ENCODE measurements around the gene PLEK.

DNA sequence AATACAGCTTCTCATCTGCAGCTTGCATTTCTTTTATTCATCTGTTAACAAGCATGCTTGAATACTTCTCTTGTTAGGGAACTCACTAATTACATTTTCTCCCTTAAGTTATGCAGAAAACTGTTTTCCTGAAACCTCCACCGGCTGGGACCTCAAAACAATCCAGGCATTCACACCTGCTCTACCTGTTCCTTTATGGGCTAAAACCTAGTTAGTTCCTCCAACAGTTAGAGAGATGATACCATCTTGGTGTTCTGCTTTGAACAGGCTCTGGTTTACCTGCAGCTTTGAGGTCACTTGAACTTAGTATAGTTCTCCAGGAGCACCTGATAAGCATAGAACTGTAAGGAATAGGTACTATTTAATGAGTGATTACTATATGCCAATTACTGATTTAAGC is 6.1 kb downstream of the PLEK start:
- TF ChIP-seq, protein P1, sequence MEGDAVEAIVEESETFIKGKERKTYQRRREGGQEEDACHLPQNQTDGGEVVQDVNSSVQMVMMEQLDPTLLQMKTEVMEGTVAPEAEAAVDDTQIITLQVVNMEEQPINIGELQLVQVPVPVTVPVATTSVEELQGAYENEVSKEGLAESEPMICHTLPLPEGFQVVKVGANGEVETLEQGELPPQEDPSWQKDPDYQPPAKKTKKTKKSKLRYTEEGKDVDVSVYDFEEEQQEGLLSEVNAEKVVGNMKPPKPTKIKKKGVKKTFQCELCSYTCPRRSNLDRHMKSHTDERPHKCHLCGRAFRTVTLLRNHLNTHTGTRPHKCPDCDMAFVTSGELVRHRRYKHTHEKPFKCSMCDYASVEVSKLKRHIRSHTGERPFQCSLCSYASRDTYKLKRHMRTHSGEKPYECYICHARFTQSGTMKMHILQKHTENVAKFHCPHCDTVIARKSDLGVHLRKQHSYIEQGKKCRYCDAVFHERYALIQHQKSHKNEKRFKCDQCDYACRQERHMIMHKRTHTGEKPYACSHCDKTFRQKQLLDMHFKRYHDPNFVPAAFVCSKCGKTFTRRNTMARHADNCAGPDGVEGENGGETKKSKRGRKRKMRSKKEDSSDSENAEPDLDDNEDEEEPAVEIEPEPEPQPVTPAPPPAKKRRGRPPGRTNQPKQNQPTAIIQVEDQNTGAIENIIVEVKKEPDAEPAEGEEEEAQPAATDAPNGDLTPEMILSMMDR (IDR thresholded peaks at IDR 0.05): no peak
- TF ChIP-seq POLR2AphosphoS5 (IDR thresholded peaks at IDR 0.05) (no peak), POLR2A (IDR thresholded peaks at IDR 0.05) (no peak)

All from sigmoid colon (tissue), 4 donors.